ENCODE measurements around the gene SLC37A1. TPM values are rescaled to one million over a fixed set of nuclear protein-coding genes. Genes with fewer than 3 reads are reported as not detected.

The SLC37A1 gene
- polyA plus RNA-seq, 3 donors = 7.1 to 12.6 (median 7.5) TPM

Other genes with a start within 250 kb of the SLC37A1 start
- gene TFF3, start 198.4 kb upstream of the SLC37A1 start, polyA plus RNA-seq (ENCODE audit: insufficient read length in 3 of 3) = 1 to 10 TPM; 1.7 to 5.4 (median 3.6) TPM
- not detected for gene TFF2, start 162.9 kb upstream of the SLC37A1 start, polyA plus RNA-seq (ENCODE audit: insufficient read length in 3 of 3)
- under 1 TPM in 1 of 3 donors, not detected in 2; 0.94 TPM for gene TFF1, start 147.3 kb upstream of the SLC37A1 start, polyA plus RNA-seq (ENCODE audit: insufficient read length in 3 of 3)
- 1 to 10 TPM; 1.6 to 2.7 (median 1.9) TPM for gene TMPRSS3, start 117.8 kb upstream of the SLC37A1 start, polyA plus RNA-seq (ENCODE audit: insufficient read length in 3 of 3)
- gene UBASH3A, start 110.0 kb upstream of the SLC37A1 start, polyA plus RNA-seq (ENCODE audit: insufficient read length in 3 of 3) = not detected
- gene RSPH1, start 17.6 kb upstream of the SLC37A1 start, polyA plus RNA-seq (ENCODE audit: insufficient read length in 3 of 3) = 10 to 100 TPM; 12.4 to 16.0 (median 14.2) TPM
- gene PDE9A, start 139.8 kb downstream of the SLC37A1 start, polyA plus RNA-seq (ENCODE audit: insufficient read length in 3 of 3) = 10 to 100 TPM; 37.5 to 54.3 (median 43.1) TPM